Activated T-helper 17 cell treated with anti-CD3 and anti-CD28 coated beads, Interleukin-2, amount 50 U/mL, for 72 hours (primary cell): Measurements from ENCODE around the gene CTU2. TPM values are rescaled to one million over a fixed set of nuclear protein-coding genes. Genes with fewer than 3 reads are reported as not detected.

ENCODE experiments used
- total RNA-seq, 2 donors: library from RNA; stranded (reverse); gene quantifications; one replicate each; pipeline ENCODE4 v1.2.3, GENCODE V29; 2022

CTU2 gene
- total RNA-seq, 2 donors from 2014 or later, result 19.8 to 31.8 TPM

Other genes starting within 250 kb of the CTU2 start
- 100 to 1,000 TPM; 103 TPM for gene ZC3H18, start 136.1 kb upstream of the CTU2 start, total RNA-seq
- gene IL17C, start 67.9 kb upstream of the CTU2 start, total RNA-seq, result under 1 TPM; 0.42 to 0.56 TPM
- 100 to 1,000 TPM; 242 to 290 TPM for gene CYBA, start 55.5 kb upstream of the CTU2 start, total RNA-seq
- gene MVD, start 43.4 kb upstream of the CTU2 start, total RNA-seq, result 10 to 100 TPM; 84.3 to 93.2 TPM
- 1 to 10 TPM; 5.9 to 6.7 TPM for gene SNAI3, start 20.0 kb upstream of the CTU2 start, total RNA-seq
- 100 to 1,000 TPM in 1 of 2 donors, 10 to 100 TPM in 1; 57.1 to 119 TPM for gene RNF166, start 95 bp upstream of the CTU2 start, total RNA-seq
- 100 to 1,000 TPM; 197 to 326 TPM for gene PIEZO1, start 78.7 kb downstream of the CTU2 start, total RNA-seq
- 100 to 1,000 TPM in 1 of 2 donors, 10 to 100 TPM in 1; 96.6 to 141 TPM for gene CDT1, start 97.3 kb downstream of the CTU2 start, total RNA-seq
- gene APRT, start 105.4 kb downstream of the CTU2 start, total RNA-seq, result 100 to 1,000 TPM; 132 to 139 TPM
- 10 to 100 TPM; 37.6 to 73.0 TPM for gene GALNS, start 150.4 kb downstream of the CTU2 start, total RNA-seq
- gene TRAPPC2L, start 150.6 kb downstream of the CTU2 start, total RNA-seq, result 10 to 100 TPM; 51.1 to 73.9 TPM
- not detected for gene PABPN1L, start 160.2 kb downstream of the CTU2 start, total RNA-seq